Neural crest cell (in vitro differentiated cells): Measurements from ENCODE around the gene DDX10. TPM values are rescaled to one million over a fixed set of nuclear protein-coding genes. Genes with fewer than 3 reads are reported as not detected.

Experiments used
- DNase-seq: peaks from one replicate; pipeline ENCODE4 v3.0.0; 2021; ENCODE audit warnings: low read depth, mixed read lengths, low spot score
- H3K27ac Mint-ChIP-seq: one replicate; pipeline ENCODE4 v1.8.0; 2021; ENCODE audit warnings: mild to moderate bottlenecking, mixed read lengths; ENCODE audit not compliant: unreplicated experiment
- H3K27me3 Mint-ChIP-seq: 2 replicates; pipeline ENCODE4 v1.8.0; 2021; ENCODE audit warnings: low read depth, mild to moderate bottlenecking, mixed read lengths
- H3K36me3 Mint-ChIP-seq: 2 replicates; pipeline ENCODE4 v1.8.0; 2021; ENCODE audit warnings: low read depth, mild to moderate bottlenecking, mixed read lengths
- H3K4me1 Mint-ChIP-seq: 2 replicates; pipeline ENCODE4 v1.8.0; 2021; ENCODE audit warnings: mixed read lengths
- H3K4me3 Mint-ChIP-seq: one replicate; pipeline ENCODE4 v1.8.0; 2021; ENCODE audit warnings: mild to moderate bottlenecking, mixed read lengths
- H3K9me3 Mint-ChIP-seq: 2 replicates; pipeline ENCODE4 v1.8.0; 2021; ENCODE audit warnings: mixed read lengths
- total RNA-seq: library from RNA; stranded (reverse); gene quantifications from 2 replicates; pipeline ENCODE4 v1.2.1, GENCODE V29; 2021
- TF ChIP-seq, protein P1 (sequence below): fragments of 200-600 bp; sonication (generic); conservative IDR thresholded peaks from 2 replicates; pipeline ENCODE4 v1.5.0; 2021; ENCODE audit warnings: antibody characterized with exemption, mild to moderate bottlenecking

The DDX10 gene
- total RNA-seq, 1 donor from 2014 or later = 38.5 TPM

DNA sequence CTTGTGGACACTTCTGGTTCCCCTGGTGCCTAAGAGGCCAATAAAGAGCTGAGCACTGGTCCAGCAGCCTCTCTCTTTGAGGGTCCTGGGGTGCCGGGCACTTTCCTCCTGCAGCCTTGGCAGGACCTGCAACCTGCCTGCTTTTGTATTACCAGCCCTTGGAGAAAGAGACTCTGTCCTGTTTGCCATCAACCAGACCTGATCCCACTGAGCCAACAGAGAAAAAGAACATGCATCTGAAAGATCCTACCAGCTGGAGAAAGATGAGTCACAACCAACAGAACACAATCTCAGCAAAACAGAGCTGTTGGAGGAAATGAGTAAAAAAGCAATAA, 321.0 kb downstream of the DDX10 start:
- DNase-seq = no peak
- Mint-ChIP-seq H3K9me3 (no peaks in the 10 kb centered on the region), H3K4me3 (no peak overlapping the region), H3K4me1 (no peaks in the 10 kb centered on the region), H3K27me3 (no peaks in the 10 kb centered on the region), H3K36me3 (no peaks in the 10 kb centered on the region), H3K27ac (no peak overlapping the region)
- TF ChIP-seq, protein P1, sequence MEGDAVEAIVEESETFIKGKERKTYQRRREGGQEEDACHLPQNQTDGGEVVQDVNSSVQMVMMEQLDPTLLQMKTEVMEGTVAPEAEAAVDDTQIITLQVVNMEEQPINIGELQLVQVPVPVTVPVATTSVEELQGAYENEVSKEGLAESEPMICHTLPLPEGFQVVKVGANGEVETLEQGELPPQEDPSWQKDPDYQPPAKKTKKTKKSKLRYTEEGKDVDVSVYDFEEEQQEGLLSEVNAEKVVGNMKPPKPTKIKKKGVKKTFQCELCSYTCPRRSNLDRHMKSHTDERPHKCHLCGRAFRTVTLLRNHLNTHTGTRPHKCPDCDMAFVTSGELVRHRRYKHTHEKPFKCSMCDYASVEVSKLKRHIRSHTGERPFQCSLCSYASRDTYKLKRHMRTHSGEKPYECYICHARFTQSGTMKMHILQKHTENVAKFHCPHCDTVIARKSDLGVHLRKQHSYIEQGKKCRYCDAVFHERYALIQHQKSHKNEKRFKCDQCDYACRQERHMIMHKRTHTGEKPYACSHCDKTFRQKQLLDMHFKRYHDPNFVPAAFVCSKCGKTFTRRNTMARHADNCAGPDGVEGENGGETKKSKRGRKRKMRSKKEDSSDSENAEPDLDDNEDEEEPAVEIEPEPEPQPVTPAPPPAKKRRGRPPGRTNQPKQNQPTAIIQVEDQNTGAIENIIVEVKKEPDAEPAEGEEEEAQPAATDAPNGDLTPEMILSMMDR = no peak

Other genes starting within 250 kb of the DDX10 start
- gene C11orf65, start 197.5 kb upstream of the DDX10 start, total RNA-seq = 1.0 and 1.1 TPM in 2 replicates
- gene POGLUT3, start 166.7 kb upstream of the DDX10 start, total RNA-seq = 30.9 and 31.2 TPM in 2 replicates
- gene EXPH5, start 71.3 kb upstream of the DDX10 start, total RNA-seq = 0.68 TPM in 2 replicates